Stomach (tissue), 9 donors: Measurements from ENCODE around the gene KCNN3. TPM values are rescaled to one million over a fixed set of nuclear protein-coding genes. Genes with fewer than 3 reads are reported as not detected.

Source experiments
- DNase-seq, 2 donors: peaks; one replicate each; pipeline versions ENCODE4 v3.0.0 to v3.0.0-alpha.2; 2013 to 2019
- H3K27ac ChIP-seq, 5 donors: fragments of 200-600 bp in 4 of 5; sonication (generic) in 4 of 5; one replicate each; pipeline ENCODE4 v1.5.1; 2013 to 2019; ENCODE audit warnings: mild to moderate bottlenecking in 1 of 5, moderate library complexity in 1 of 5
- H3K27me3 ChIP-seq, 3 donors: fragments of 200-600 bp; sonication (generic); one replicate each; pipeline ENCODE4 v1.5.1; 2017 to 2019; ENCODE audit warnings: mixed run types in 1 of 3
- H3K36me3 ChIP-seq, 4 donors: fragments of 200-600 bp; sonication (generic); 1 replicate in 3 of 4; 2 replicates in 1 of 4; pipeline ENCODE4 v1.5.1; 2016 to 2019
- H3K4me1 ChIP-seq, 4 donors: fragments of 200-600 bp; sonication (generic); one replicate each; pipeline ENCODE4 v1.5.1; 2016 to 2019
- H3K4me3 ChIP-seq, 4 donors: fragments of 200-600 bp; sonication (generic) in 3 of 4; one replicate each; pipeline ENCODE4 v1.5.1; 2016 to 2019; ENCODE audit warnings: mild to moderate bottlenecking in 1 of 4
- H3K9me3 ChIP-seq, 4 donors: fragments of 200-600 bp; sonication (generic); one replicate each; pipeline ENCODE4 v1.5.1; 2016 to 2019
- CTCF ChIP-seq, 7 experiments: fragments of 450-650 bp in 4 of 7; fragments of 200-600 bp in 3 of 7; sonication (generic) in 3 of 7; IDR thresholded peaks; one replicate each; pipeline ENCODE4 v1.5.1; 2016 to 2019; ENCODE audit warnings: antibody characterized with exemption in 7 of 7, control low read depth in 2 of 7, mild to moderate bottlenecking in 1 of 7
- EP300 ChIP-seq: sonication (generic); formaldehyde crosslinking; IDR thresholded peaks from one replicate; pipeline ENCODE4 v1.6.1; 2017; ENCODE audit warnings: antibody characterized with exemption
- POLR2A ChIP-seq, 4 donors: fragments of 450-650 bp; IDR thresholded peaks; one replicate each; pipeline ENCODE4 v1.6.1; 2016; ENCODE audit warnings: antibody characterized with exemption in 4 of 4, control low read depth in 2 of 4, mild to moderate bottlenecking in 1 of 4, moderate library complexity in 1 of 4
- POLR2AphosphoS5 ChIP-seq, 3 donors: sonication (generic); formaldehyde crosslinking; IDR thresholded peaks; one replicate each; pipeline ENCODE4 v1.6.1; 2016; ENCODE audit warnings: antibody characterized with exemption in 3 of 3
- WGBS, 5 donors: extraction: QIAGEN DNeasy Blood & Tissue Kit in 3 of 5; methylation state at CpG; one replicate each; pipeline versions ENCODE4 v1.1.5 to v1.1.7; 2013 to 2018; 5-methylcytosine and 5-hydroxymethylcytosine counted together
- intact Hi-C: fragments of 100-400 bp; cut with DNase I; formaldehyde crosslinking; loops from one replicate; pipeline ENCODE4 v1.15.1; 2023; ENCODE audit warnings: low total_unique reads
- polyA plus RNA-seq, 3 donors: library from polyadenylated mRNA; stranded (reverse); fragments of 200-250 nt; gene quantifications; one replicate each; pipeline ENCODE4 v1.2.3, GENCODE V29; 2013
- total RNA-seq, 5 donors: library from RNA; depleted of rRNA; stranded (reverse); fragments of >200 nt; gene quantifications; one replicate each; pipeline versions ENCODE4 v1.1.0 to v1.2.3, GENCODE V29; 2014 to 2016
- donor health status: healthy with polysubstance abuse.
- donor health status: Bipolar disorder and iron deficiency.
- donor health status: healthy.

KCNN3 gene
- total and polyA plus RNA-seq, 8 donors = 0.19 to 10.7 (median 2.3) TPM

- H3K9me3 ChIP-seq = no peaks in the 10 kb centered on the region
- H3K36me3 ChIP-seq = no peaks in the 10 kb centered on the region
- intact Hi-C loops = no loop called here
- no peak overlapping the region for H3K27ac ChIP-seq
- peaks cover 0 to 11% (median 0%) of the 10 kb centered on the region in 3 donors for H3K27me3 ChIP-seq
- no peak overlapping the region for H3K4me3 ChIP-seq
- WGBS, 5 donors = 87 to 95% (median 89%) methylated on average over 14 of the region's 14 CpGs
- peaks cover 0 to 20% (median 16%) of the 10 kb centered on the region in 4 donors for H3K4me1 ChIP-seq
- TF ChIP-seq EP300 = no peak
- no peak for DNase-seq
These were observed 83.1 kb downstream of the KCNN3 start for GRCh38 chr1:154786804-154787570.

- H3K36me3 ChIP-seq = no peaks in the 10 kb centered on the region
- H3K4me3 ChIP-seq = no peak overlapping the region
- peaks cover 0 to 12% (median 11%) of the 10 kb centered on the region in 4 donors for H3K4me1 ChIP-seq
- H3K27me3 ChIP-seq = peaks cover 0 to 5% (median 0%) of the 10 kb centered on the region in 3 donors
- DNase-seq = peak; percentile 53 to 56
- intact Hi-C loops = no loop called here
- 33 to 55% (median 40%) methylated on average over 2 of the region's 2 CpGs for WGBS, 5 donors
- H3K27ac ChIP-seq = peak overlapping the region in 2 of 5 donors; percentile 3 to 11
- no peaks in the 10 kb centered on the region for H3K9me3 ChIP-seq
- TF ChIP-seq CTCF (IDR thresholded peaks at IDR 0.05) = no peak
- no peak for TF ChIP-seq POLR2A (IDR thresholded peaks at IDR 0.05)
- no peak for TF ChIP-seq POLR2AphosphoS5 (IDR thresholded peaks at IDR 0.05)
- TF ChIP-seq EP300 = no peak
These were observed 85.1 kb downstream of the KCNN3 start for GRCh38 chr1:154784924-154785531.

DNA sequence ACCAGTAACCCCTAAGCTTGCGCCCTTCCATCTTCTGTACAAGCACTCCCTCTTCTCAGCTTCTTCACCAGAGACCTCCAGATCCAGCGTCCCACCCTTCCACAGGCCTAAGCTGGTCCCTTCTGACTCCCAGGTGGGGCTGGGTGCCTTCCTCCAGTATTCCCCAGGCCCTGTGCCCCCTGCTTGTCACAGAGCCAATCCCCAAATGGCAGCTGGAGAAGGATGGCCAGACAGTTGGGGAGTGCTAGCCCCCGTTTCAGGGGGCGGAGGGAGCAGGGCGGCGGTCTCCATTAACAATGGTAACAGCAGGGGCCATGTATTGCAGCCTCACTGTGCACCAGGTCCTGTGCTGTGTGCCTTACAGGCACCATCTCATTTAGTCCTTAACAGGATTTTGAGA, 85.7 kb downstream of the KCNN3 start:
- no peak for DNase-seq
- Histone ChIP-seq H3K27ac (peak overlapping the region in 2 of 5 donors; percentile 3 to 11), H3K4me1 (peaks cover 0 to 12% (median 11%) of the 10 kb centered on the region in 4 donors), H3K4me3 (no peak overlapping the region), H3K27me3 (no peaks in the 10 kb centered on the region), H3K36me3 (no peaks in the 10 kb centered on the region), H3K9me3 (peaks cover 0 to under 1% (median 0%) of the 10 kb centered on the region in 4 donors)
- TF ChIP-seq POLR2A (IDR thresholded peaks at IDR 0.05) = no peak
- TF ChIP-seq POLR2AphosphoS5 (IDR thresholded peaks at IDR 0.05) = no peak
- no peak for TF ChIP-seq CTCF (IDR thresholded peaks at IDR 0.05)
- no peak for TF ChIP-seq EP300
- intact Hi-C loops = no loop called here
- 81 to 89% (median 86%) methylated on average over 6 of the region's 6 CpGs for WGBS, 5 donors

DNA sequence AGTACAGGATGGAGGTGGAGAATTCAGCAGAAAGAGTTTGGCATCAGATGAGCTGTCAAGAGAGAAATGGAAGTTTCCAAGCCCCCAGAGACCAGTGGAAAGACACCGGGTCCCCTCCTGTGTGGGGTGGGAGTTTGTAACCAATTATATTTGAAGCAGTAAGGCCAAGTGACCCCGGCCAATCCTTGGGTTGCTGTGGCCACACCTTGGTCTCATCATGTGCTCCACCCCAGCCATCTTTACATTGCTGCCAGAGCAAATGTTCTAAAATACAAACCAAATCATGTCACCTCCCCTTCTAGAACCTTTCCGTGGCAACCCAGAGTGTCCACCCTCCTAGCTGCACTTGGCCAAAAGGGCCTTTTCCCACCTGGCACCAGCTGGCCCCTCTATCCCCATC, 86.1 kb downstream of the KCNN3 start:
- 83 to 90% (median 89%) methylated on average over 3 of the region's 3 CpGs for WGBS, 5 donors
- H3K36me3 ChIP-seq = no peaks in the 10 kb centered on the region
- no peak overlapping the region for H3K4me3 ChIP-seq
- no peaks in the 10 kb centered on the region for H3K27me3 ChIP-seq
- no peak for DNase-seq
- H3K9me3 ChIP-seq = peaks cover 0 to 5% (median 2%) of the 10 kb centered on the region in 4 donors
- TF ChIP-seq POLR2AphosphoS5 (IDR thresholded peaks at IDR 0.05) (no peak), POLR2A (IDR thresholded peaks at IDR 0.05) (no peak), EP300 (no peak), CTCF (IDR thresholded peaks at IDR 0.05) (no peak)
- peaks cover 0 to 12% (median 11%) of the 10 kb centered on the region in 4 donors for H3K4me1 ChIP-seq
- intact Hi-C loops = no loop called here
- H3K27ac ChIP-seq = no peak overlapping the region
